ENCODE results near the gene GP5.

GP5 gene

DNA sequence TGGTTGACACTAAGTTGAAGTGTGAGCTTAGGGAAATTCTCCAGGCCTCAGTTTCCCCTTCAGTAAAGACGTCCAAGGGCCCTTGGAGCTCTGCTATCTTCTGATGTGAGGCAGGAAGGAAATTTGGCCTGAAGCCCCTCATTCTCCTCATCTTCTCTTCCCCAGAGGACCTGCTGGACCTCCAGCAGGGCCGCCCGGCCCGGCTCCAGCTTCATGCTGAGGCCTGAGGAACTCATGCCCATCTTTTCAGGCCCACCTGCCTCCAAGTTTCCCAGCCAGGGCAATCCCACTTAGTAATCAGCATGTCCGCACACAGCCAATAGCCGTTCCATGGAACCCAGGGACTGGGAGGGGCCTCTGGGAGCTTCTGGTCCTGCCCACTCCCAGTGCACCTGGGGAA is 33.5 kb downstream of the GP5 start:
- CTCF ChIA-PET: no interaction called here
- TF ChIP-seq, protein P1, sequence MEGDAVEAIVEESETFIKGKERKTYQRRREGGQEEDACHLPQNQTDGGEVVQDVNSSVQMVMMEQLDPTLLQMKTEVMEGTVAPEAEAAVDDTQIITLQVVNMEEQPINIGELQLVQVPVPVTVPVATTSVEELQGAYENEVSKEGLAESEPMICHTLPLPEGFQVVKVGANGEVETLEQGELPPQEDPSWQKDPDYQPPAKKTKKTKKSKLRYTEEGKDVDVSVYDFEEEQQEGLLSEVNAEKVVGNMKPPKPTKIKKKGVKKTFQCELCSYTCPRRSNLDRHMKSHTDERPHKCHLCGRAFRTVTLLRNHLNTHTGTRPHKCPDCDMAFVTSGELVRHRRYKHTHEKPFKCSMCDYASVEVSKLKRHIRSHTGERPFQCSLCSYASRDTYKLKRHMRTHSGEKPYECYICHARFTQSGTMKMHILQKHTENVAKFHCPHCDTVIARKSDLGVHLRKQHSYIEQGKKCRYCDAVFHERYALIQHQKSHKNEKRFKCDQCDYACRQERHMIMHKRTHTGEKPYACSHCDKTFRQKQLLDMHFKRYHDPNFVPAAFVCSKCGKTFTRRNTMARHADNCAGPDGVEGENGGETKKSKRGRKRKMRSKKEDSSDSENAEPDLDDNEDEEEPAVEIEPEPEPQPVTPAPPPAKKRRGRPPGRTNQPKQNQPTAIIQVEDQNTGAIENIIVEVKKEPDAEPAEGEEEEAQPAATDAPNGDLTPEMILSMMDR (IDR thresholded peaks at IDR 0.05; ENCODE audit: control extremely low read depth, extremely low read depth, low read depth, missing control alignments): no peak
- POLR2A ChIA-PET: no interaction called here
- no peak for DNase-seq (ENCODE audit: extremely low spot score)

DNA sequence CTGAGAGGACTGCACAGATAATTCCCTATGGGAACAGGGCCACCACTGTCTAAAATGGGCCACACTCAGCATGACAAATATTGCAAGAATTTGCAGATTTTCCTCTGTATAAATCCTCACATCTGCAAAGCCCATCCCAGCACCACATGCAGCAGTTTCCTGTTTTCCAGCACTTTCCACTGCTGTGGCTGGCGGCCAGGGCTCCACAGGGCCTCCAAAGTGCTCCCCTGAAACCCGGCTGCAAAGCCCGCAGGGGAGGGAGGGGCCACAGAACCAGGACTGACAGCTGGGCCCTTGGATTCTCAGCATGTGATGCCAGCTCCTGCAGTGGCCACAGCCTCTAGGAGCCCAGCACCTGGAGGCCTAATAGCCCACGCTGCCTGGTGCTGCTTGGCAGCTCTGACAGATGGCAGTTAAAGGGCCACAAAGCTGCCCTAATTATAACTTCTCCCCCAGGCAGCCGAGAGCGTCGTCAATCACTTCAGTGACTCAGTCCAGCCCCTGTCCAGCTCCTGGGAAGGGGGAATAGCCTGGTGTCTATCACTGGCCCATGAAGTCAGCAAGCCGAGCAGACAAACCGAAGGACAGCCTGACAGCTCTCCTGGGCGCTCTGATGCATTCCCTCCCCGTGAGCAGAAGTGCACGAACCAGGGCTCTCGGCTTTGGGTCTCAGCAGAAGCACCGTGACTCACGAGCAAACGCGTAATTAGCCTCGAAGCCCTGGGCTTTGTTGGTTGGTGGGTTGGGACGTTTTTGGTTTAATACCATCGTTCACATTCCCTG is 34.2 kb downstream of the GP5 start:
- no peak for DNase-seq (ENCODE audit: extremely low spot score)
- ChIA-PET CTCF (interaction anchor here (1.1 kb wide), 1 partner anchor 21 kb away, joined by 6 read pairs; no protein-coding TSS in a partner anchor), POLR2A (no interaction called here)
- TF ChIP-seq, protein P1 (IDR thresholded peaks at IDR 0.05; ENCODE audit: control extremely low read depth, extremely low read depth, low read depth, missing control alignments): no peak

DNA sequence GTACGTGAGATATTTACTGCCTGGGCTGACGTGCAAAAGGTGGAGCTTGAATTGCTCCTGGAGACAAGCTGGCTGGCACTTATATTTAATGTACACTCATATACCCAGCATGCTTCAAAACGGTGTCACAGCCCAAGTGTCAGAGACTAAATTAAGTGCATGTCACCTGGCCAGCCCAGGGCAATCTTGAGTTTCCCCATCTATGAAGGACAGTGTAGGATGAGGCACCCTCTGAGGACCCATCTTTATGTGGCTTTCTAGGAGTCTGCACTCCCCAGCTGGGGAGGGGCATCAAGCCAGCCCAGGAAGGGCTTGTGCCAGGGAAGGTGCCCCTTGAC is 34.8 kb downstream of the GP5 start:
- POLR2A ChIA-PET: no interaction called here
- TF ChIP-seq, protein P1 (IDR thresholded peaks at IDR 0.05; ENCODE audit: control extremely low read depth, extremely low read depth, low read depth, missing control alignments): no peak
- DNase-seq (ENCODE audit: extremely low spot score): no peak
- CTCF ChIA-PET: interaction anchor here (1.1 to 1.3 kb wide), 2 partner anchors 20 to 31 kb away, joined by 3 to 6 read pairs; no protein-coding TSS in a partner anchor

DNA sequence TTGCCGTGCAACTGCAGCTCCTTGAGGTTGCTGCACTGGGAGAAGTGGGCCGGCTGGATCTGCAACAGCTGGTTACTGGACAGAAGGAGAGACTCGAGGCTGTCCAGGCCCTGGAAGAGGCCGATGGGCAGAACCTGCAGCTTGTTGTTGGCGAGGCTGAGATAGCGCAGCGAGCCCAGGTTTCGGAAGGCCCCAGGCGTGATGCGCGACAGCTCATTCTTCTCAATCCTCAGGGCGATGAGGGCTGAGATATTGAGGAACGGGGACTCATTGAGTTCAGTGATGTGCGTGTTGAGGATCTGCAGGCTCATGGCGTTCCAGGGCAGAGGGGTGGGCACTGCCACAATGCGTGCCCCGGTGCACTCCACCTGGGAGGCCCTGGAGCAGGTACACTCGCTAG is 38.5 kb downstream of the GP5 start:
- CTCF ChIA-PET: interaction anchor here (1.2 to 7.9 kb wide), 2 partner anchors 15 to 27 kb away, joined by 3 to 69 read pairs; no protein-coding TSS in a partner anchor
- TF ChIP-seq, protein P1 (IDR thresholded peaks at IDR 0.05; ENCODE audit: control extremely low read depth, extremely low read depth, low read depth, missing control alignments): no peak
- no peak for DNase-seq (ENCODE audit: extremely low spot score)
- POLR2A ChIA-PET: no interaction called here

GRCh38 chr3:194357681-194358080 is 41.4 kb downstream of the GP5 start:
- no peak for DNase-seq (ENCODE audit: extremely low spot score)
- CTCF ChIA-PET: interaction anchor here (1.0 to 7.9 kb wide), 3 partner anchors 13 to 47 kb away, joined by 3 to 69 read pairs (median 3); no protein-coding TSS in a partner anchor
- TF ChIP-seq, protein P1 (IDR thresholded peaks at IDR 0.05; ENCODE audit: control extremely low read depth, extremely low read depth, low read depth, missing control alignments): no peak
- POLR2A ChIA-PET: no interaction called here

DNA sequence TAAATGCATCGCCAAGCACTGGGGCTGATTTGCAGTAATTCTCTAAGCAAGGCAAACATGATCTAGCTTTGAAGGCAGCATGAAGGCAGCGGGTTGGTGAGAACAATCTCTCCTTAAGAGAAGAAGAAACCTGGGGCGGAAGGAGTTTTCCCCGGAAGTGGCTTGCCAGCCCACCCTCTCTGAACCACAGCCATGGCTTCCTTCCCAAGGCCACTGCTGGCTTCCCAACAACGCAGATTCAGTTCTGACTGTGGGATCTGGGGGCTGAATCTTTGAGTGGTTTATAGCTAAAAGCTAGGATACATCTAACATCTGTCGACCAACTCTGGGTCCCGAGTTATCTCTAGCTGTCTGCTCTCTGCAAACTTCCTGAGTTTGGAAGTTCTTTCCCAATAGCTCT is 43.7 kb downstream of the GP5 start:
- TF ChIP-seq, protein P1 (IDR thresholded peaks at IDR 0.05; ENCODE audit: control extremely low read depth, extremely low read depth, low read depth, missing control alignments): no peak
- DNase-seq (ENCODE audit: extremely low spot score): no peak
- ChIA-PET CTCF (interaction anchor here (0.7 to 7.9 kb wide), 4 partner anchors 10 to 39 kb away, joined by 3 to 69 read pairs (median 4); no protein-coding TSS in a partner anchor), POLR2A (no interaction called here)

All from GM10248 (cell line).